Fibroblast of mammary gland (primary cell): Measurements from ENCODE around the gene LACRT.

ENCODE experiments used
- DNase-seq: peaks from one replicate; pipeline ENCODE4 v3.0.0-alpha.2; 2010; ENCODE audit warnings: low read depth
- H3K4me3 ChIP-seq: 2 replicates; pipeline ENCODE4 v1.5.1; 2011; ENCODE audit warnings: low read depth, mild to moderate bottlenecking, low read length, moderate library complexity; ENCODE audit not compliant: control insufficient read depth
- TF ChIP-seq, protein P1 (sequence below): conservative IDR thresholded peaks from 2 replicates; pipeline ENCODE4 v1.5.1; 2011; ENCODE audit warnings: low read depth, low read length, inconsistent platforms; ENCODE audit not compliant: control insufficient read depth, insufficient read depth

Gene LACRT

DNA sequence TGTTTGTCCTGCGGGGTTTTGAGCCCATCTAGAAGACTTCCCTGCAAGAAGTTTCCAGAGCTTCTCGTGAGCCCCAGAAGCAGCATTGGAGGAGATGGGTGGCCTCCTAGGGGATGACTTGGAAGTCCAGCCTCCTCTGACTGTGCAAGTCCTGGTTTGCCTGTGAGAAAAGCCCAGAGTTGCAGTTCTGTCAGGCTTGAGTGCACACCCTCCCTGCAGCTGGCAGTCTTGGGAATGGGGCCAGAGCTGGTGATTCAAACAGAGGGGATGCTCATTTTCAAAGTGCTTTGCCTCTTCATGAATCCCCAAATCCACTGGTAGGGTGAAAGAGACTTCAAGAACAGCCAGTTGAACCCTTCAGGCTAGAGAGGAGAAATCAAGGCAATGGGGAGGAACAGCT, 42.4 kb downstream of the LACRT start:
- TF ChIP-seq, protein P1, sequence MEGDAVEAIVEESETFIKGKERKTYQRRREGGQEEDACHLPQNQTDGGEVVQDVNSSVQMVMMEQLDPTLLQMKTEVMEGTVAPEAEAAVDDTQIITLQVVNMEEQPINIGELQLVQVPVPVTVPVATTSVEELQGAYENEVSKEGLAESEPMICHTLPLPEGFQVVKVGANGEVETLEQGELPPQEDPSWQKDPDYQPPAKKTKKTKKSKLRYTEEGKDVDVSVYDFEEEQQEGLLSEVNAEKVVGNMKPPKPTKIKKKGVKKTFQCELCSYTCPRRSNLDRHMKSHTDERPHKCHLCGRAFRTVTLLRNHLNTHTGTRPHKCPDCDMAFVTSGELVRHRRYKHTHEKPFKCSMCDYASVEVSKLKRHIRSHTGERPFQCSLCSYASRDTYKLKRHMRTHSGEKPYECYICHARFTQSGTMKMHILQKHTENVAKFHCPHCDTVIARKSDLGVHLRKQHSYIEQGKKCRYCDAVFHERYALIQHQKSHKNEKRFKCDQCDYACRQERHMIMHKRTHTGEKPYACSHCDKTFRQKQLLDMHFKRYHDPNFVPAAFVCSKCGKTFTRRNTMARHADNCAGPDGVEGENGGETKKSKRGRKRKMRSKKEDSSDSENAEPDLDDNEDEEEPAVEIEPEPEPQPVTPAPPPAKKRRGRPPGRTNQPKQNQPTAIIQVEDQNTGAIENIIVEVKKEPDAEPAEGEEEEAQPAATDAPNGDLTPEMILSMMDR = no peak
- no peak overlapping the region for H3K4me3 ChIP-seq
- peak; percentile 46 for DNase-seq

DNA sequence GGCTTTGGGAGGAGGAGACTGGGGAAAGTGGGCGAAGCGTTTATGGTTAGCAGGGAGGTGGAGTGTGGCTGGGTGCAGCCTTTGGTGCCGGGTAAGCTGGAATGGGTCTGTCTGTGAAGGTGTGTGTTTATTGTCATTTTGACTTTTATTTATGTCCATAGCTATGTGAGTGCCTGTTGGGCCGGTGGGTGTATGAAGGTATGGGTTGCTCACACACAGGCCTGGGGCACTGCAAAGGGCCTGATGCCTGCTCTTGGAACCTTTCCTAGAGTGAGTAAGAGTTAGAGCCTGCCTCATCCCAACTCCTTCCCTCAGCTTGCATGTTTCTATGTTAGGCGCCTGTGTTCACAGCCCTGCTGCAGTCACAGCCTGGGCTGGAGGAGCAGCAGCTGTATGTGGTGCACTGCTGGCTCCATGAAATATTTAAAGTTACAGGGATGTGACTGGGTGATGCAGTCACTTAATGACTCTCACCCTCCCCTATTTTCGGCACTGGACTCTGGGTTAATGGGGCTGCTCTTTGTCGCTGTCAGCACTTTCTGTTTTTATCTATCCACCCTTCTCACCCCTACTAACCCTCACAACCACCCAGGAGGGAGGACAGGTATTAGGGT, 43.6 kb downstream of the LACRT start:
- TF ChIP-seq, protein P1 = no peak
- H3K4me3 ChIP-seq = no peak overlapping the region
- DNase-seq = peak; percentile 22

DNA sequence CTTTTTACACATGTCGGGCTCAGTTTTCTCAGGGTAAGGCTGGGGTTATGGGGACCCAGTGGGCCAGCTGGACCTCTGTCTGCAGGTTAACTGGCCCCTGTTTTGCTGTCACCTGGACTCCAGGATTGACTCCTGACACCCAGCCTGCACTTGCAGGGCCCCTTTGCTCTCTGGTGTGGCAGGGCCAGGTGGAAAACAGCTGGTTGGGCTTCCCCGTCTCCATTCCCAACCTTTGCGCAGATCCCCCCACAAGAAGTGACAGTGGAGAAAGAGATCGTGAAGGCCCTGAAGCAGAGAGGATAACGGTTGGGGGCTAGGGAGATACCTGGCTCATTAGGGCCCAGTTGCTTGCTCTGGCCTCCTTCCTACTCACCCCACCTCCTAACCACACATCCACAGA, 44.7 kb downstream of the LACRT start:
- H3K4me3 ChIP-seq = no peak overlapping the region
- TF ChIP-seq, protein P1 = no peak
- DNase-seq = no peak

DNA sequence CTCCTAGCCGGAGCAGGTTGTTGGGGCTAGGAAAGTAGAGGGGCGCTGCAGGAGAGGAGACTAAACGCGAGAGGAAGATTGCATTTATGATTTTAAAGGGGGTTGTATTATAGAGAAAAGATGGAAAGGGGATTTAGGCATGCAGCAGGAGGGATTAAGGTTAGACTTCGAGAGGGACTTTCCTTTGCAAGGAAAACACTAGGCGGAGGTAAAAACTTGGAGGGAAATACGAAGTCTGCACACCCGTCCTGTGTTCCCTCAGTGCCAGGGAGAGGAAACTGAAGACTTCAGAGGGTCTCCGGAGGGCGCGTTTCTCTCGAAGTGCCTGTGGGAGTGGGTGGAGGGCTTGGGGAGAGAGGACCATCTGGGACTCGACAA, 45.8 kb downstream of the LACRT start:
- TF ChIP-seq, protein P1 = no peak
- no peak for DNase-seq
- H3K4me3 ChIP-seq = no peak overlapping the region

DNA sequence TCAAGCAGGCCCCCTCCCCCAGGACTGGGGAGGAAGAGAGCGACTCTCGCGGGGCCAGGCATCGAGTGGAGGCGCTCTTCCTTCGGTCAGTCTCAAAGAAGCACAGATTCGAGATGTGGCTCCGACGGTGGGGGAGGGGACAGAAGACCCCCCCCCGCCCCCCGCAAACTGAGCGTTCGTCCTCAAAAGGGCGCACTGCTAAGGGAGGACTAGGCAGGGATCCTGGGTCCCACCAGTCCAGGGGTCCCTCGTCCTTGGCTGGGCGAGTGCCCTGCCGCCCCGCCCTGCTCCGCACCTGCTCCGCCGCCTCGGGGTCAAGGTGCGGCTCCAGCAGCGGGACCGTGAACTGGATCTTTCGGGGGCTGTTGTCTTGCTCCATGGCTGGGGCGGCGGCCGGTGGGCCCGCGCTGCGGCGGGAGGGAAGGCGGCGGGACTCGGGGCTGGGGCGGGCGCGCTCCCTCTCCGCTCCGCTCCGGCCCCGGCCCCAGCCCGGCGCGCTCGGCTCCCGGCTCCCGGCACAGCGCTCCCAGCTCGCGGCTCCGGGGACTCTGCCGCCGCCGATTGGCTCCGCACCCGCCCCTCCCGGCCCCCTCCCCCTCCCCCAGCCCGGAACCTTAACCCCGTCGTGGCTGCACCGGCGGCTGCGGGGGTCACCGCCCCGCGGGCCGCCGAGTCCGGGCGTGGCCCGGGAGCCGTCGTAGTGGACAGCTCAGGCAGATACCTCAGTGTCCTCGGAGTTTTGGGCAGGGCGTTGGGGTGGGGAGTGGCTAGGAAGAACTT, 46.4 kb downstream of the LACRT start, which contains the start of gene PPP1R1A:
Gene PPP1R1A, minus strand, starts transcription at position 550 of the 780 bp plus-strand sequence. Its CDS starts 171 bp downstream, at position 379.
- no peak within 1 kb of the TSS for H3K4me3 ChIP-seq
- TF ChIP-seq, protein P1 = no peak
- DNase-seq = no peak

DNA sequence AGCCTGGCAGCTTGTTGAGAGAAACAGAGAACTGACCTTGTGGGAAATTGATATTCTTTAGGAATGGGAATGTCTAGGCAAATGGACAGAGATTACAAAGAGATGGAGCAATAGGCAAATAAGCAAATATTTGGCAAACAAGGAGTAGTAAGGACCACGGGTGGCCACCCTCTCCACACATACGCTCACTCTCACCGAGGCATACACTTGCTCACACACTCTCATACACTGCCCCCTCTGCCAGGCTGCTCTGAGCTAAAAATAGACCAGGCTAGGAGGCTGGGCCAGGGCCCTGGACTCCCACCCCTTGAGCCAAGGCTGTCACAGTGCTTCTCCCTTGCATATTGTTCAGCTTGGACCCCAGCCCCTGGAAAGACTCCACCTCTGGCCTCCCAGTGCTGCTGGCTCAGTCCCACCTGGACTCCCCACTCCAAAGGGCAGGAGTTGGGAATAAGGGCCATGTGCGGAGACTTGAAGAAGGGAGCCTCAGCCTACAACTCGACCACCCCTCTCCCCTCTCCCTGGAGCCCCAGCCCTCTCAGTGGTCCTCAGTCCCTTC, 47.3 kb downstream of the LACRT start:
- TF ChIP-seq, protein P1 = no peak
- H3K4me3 ChIP-seq = no peak overlapping the region
- no peak for DNase-seq
